ENCODE results near the gene IMMP2L.

IMMP2L gene

GRCh38 chr7:111483078-111483477 is 79.2 kb downstream of the IMMP2L start:
- no peak for TF ChIP-seq CTCF (IDR thresholded peaks at IDR 0.05; ENCODE audit: insufficient read depth, low read length, poor library complexity, severe bottlenecking)
- H3K27me3 ChIP-seq (replicated peaks; ENCODE audit: control insufficient read depth, insufficient read depth, low read length), result no peaks in the 10 kb centered on the region
- DNase-seq (ENCODE audit: extremely low read depth, insufficient read length), result no peak
- no peaks in the 10 kb centered on the region for H3K36me3 ChIP-seq (ENCODE audit: control insufficient read depth, insufficient read depth, low read length)
- H3K4me3 ChIP-seq (replicated peaks; ENCODE audit: low read depth, low read length), result no peak overlapping the region

- Histone ChIP-seq H3K27me3 (replicated peaks; ENCODE audit: control insufficient read depth, insufficient read depth, low read length) (no peaks in the 10 kb centered on the region), H3K36me3 (ENCODE audit: control insufficient read depth, insufficient read depth, low read length) (no peaks in the 10 kb centered on the region), H3K4me3 (replicated peaks; ENCODE audit: low read depth, low read length) (no peak overlapping the region)
- no peak for DNase-seq (ENCODE audit: extremely low read depth, insufficient read length)
- TF ChIP-seq CTCF (IDR thresholded peaks at IDR 0.05; ENCODE audit: insufficient read depth, low read length, poor library complexity, severe bottlenecking), result no peak
Measured at GRCh38 chr7:111477462-111478225, 84.6 kb downstream of the IMMP2L start.

- TF ChIP-seq CTCF (IDR thresholded peaks at IDR 0.05; ENCODE audit: insufficient read depth, low read length, poor library complexity, severe bottlenecking), result no peak
- no peaks in the 10 kb centered on the region for H3K27me3 ChIP-seq (replicated peaks; ENCODE audit: control insufficient read depth, insufficient read depth, low read length)
- DNase-seq (ENCODE audit: extremely low read depth, insufficient read length), result no peak
- H3K36me3 ChIP-seq (ENCODE audit: control insufficient read depth, insufficient read depth, low read length), result no peaks in the 10 kb centered on the region
- H3K4me3 ChIP-seq (replicated peaks; ENCODE audit: low read depth, low read length), result no peak overlapping the region
Measured at GRCh38 chr7:111476586-111477293, 85.6 kb downstream of the IMMP2L start.

- Histone ChIP-seq H3K27me3 (replicated peaks; ENCODE audit: control insufficient read depth, insufficient read depth, low read length) (no peaks in the 10 kb centered on the region), H3K36me3 (ENCODE audit: control insufficient read depth, insufficient read depth, low read length) (no peaks in the 10 kb centered on the region), H3K4me3 (replicated peaks; ENCODE audit: low read depth, low read length) (no peak overlapping the region)
- TF ChIP-seq CTCF (IDR thresholded peaks at IDR 0.05; ENCODE audit: insufficient read depth, low read length, poor library complexity, severe bottlenecking), result no peak
- no peak for DNase-seq (ENCODE audit: extremely low read depth, insufficient read length)
Measured at GRCh38 chr7:111475959-111476358, 86.3 kb downstream of the IMMP2L start.

- Histone ChIP-seq H3K4me3 (replicated peaks; ENCODE audit: low read depth, low read length) (no peak overlapping the region), H3K36me3 (ENCODE audit: control insufficient read depth, insufficient read depth, low read length) (no peaks in the 10 kb centered on the region), H3K27me3 (replicated peaks; ENCODE audit: control insufficient read depth, insufficient read depth, low read length) (no peaks in the 10 kb centered on the region)
- DNase-seq (ENCODE audit: extremely low read depth, insufficient read length), result no peak
- no peak for TF ChIP-seq CTCF (IDR thresholded peaks at IDR 0.05; ENCODE audit: insufficient read depth, low read length, poor library complexity, severe bottlenecking)
Measured at GRCh38 chr7:111475419-111475748, 86.9 kb downstream of the IMMP2L start.

All from GM06990 (cell line).